K562 (cell line): Measurements from ENCODE around the gene HOXB5. TPM values are rescaled to one million over a fixed set of nuclear protein-coding genes. Genes with fewer than 3 reads are reported as not detected.

Source experiments
- BCOR ChIP-seq: fragments of 450-650 bp; IDR thresholded peaks from 2 replicates; pipeline ENCODE4 v1.6.1; 2016
- CREBBP ChIP-seq: IDR thresholded peaks from one replicate; pipeline ENCODE4 v1.6.1; 2012; ENCODE audit warnings: low read depth, mild to moderate bottlenecking, control low read depth, inconsistent platforms, low read length
- CXXC5 ChIP-seq: fragments of 250-450 bp; sonication (Bioruptor Pico); IDR thresholded peaks from 2 replicates; pipeline ENCODE4 v1.8.0; 2022; ENCODE audit warnings: inconsistent platforms, mild to moderate bottlenecking, moderate library complexity
- HMGN3 ChIP-seq: IDR thresholded peaks from 2 replicates; pipeline ENCODE4 v1.6.1; 2011; ENCODE audit warnings: borderline replicate concordance, low read depth, mild to moderate bottlenecking, mixed read lengths, low read length; ENCODE audit not compliant: insufficient read length; ENCODE audit errors: extremely low read depth
- PBX2 ChIP-seq, 2 experiments: IDR thresholded peaks in 1 of 2; conservative IDR thresholded peaks in 1 of 2; 2 replicates each; pipeline ENCODE4 v1.6.1; 2016; ENCODE audit warnings: low read depth in 2 of 2, mild to moderate bottlenecking in 1 of 2, missing compliant biosample characterization in 1 of 2, missing genetic modification characterization in 1 of 2, moderate library complexity in 1 of 2
- PPARD ChIP-seq: fragments of 250-450 bp; sonication (Bioruptor Pico); IDR thresholded peaks from 2 replicates; pipeline ENCODE4 v1.8.0; 2022; ENCODE audit warnings: inconsistent platforms, mild to moderate bottlenecking, moderate library complexity
- PREB ChIP-seq: sonication (generic); formaldehyde crosslinking; IDR thresholded peaks from 2 replicates; pipeline ENCODE4 v1.8.1; 2023; ENCODE audit warnings: mild to moderate bottlenecking, missing genetic modification reagents
- SMARCA5 ChIP-seq: fragments of 450-650 bp; IDR thresholded peaks from 2 replicates; pipeline ENCODE4 v1.6.1; 2016
- STAT5B ChIP-seq: fragments of 250-450 bp; sonication (Bioruptor Pico); IDR thresholded peaks from 2 replicates; pipeline ENCODE4 v1.8.0; 2021; ENCODE audit warnings: mild to moderate bottlenecking, inconsistent platforms
- TBP ChIP-seq: optimal IDR thresholded peaks from 2 replicates; pipeline ENCODE3; 2011; ENCODE audit warnings: low read depth, low read length, improper control_type of control experiment
- THAP12 ChIP-seq: fragments of 250-450 bp; sonication (Bioruptor Pico); IDR thresholded peaks from 2 replicates; pipeline ENCODE4 v1.9.0; 2021; ENCODE audit warnings: mild to moderate bottlenecking, inconsistent platforms
- ZFP30 ChIP-seq: fragments of 250-450 bp; sonication (Bioruptor Pico); IDR thresholded peaks from 2 replicates; pipeline ENCODE4 v1.8.0; 2022; ENCODE audit warnings: moderate library complexity, mild to moderate bottlenecking, inconsistent platforms, borderline replicate concordance
- ZNF589 ChIP-seq: fragments of 200-800 bp; sonication (Bioruptor generic); IDR thresholded peaks from 2 replicates; pipeline ENCODE4 v1.6.1; 2016; ENCODE audit warnings: low read depth, missing genetic modification characterization, missing compliant biosample characterization
- ZNF639 ChIP-seq, 2 experiments: fragments of 200-800 bp in 1 of 2; sonication (Bioruptor generic) in 1 of 2; sonication (generic) in 1 of 2; formaldehyde crosslinking in 1 of 2; IDR thresholded peaks in 1 of 2; conservative IDR thresholded peaks in 1 of 2; 2 replicates each; pipeline versions ENCODE4 v1.5.0 to v1.6.1; 2016 to 2020; ENCODE audit warnings: missing compliant biosample characterization in 1 of 2, missing genetic modification characterization in 1 of 2, missing genetic modification reagents in 1 of 2
- ZSCAN29 ChIP-seq: fragments of 450-650 bp; IDR thresholded peaks from 2 replicates; pipeline ENCODE4 v1.6.1; 2017
- polyA plus RNA-seq, 8 experiments: library from polyadenylated mRNA; depleted of rRNA in 4 of 8; stranded (reverse) in 5 of 8; unstranded in 3 of 8; fragments of >200 nt; fragmentation: Nextera tagmentation in 2 of 8; fragmentation: Illumina TruSeq in 1 of 8; extraction: Ambion mirVana in 2 of 8; extraction: Trizol in 1 of 8; gene quantifications; 2 replicates each; pipeline versions ENCODE4 v1.2.1 to v1.2.3, GENCODE V29; 2011 to 2014; ENCODE audit warnings: inconsistent platforms in 1 of 8, missing spikeins in 1 of 8
- total RNA-seq, 7 experiments: library from RNA; depleted of rRNA in 6 of 7; stranded (reverse); fragments of >200 nt in 6 of 7; fragmentation: Illumina TruSeq in 2 of 7; extraction: Trizol in 2 of 7; gene quantifications; 2 replicates each; pipeline versions ENCODE4 v1.2.1 to v1.2.3, GENCODE V29; 2011 to 2021; ENCODE audit warnings: low replicate concordance in 1 of 7

The HOXB5 gene
- total and polyA plus RNA-seq, 9 of the 15 experiments (the other 6 are each of a cell fraction or from before 2014, with no cell fraction given): 0.24 to 2.7 (median 0.65) TPM

GRCh38 chr17:48636177-48637018 lies 42.8 kb upstream of the HOXB5 start (continued):
- TF ChIP-seq ZNF639 (CRISPR knock-in tag; conservative IDR thresholded peaks at IDR 0.05 in 1 of 2, IDR thresholded peaks at IDR 0.05 in 1 of 2) (no peak), PPARD (CRISPR knock-in tag) (no peak), ZNF589 (CRISPR knock-in tag) (no peak), PREB (CRISPR knock-in tag) (no peak), CXXC5 (CRISPR knock-in tag) (peak; percentile 87), ZFP30 (CRISPR knock-in tag) (no peak), STAT5B (no peak), ZSCAN29 (no peak), TBP (no peak), PBX2 (CRISPR knock-in tag; IDR thresholded peaks at IDR 0.05; ENCODE audit: low read depth) (no peak), PBX2 (tag; conservative IDR thresholded peaks at IDR 0.05; ENCODE audit: low read depth) (no peak), HMGN3 (peak; percentile 71), THAP12 (0 out of 2 replicates have a peak, but pooled peaks have one; percentile 45), SMARCA5 (no peak), CREBBP (no peak), BCOR (0 out of 2 replicates have a peak, but pooled peaks have one; percentile 16)
